A549 (cell line): Measurements from ENCODE around the gene HOXA5. TPM values are rescaled to one million over a fixed set of nuclear protein-coding genes. Genes with fewer than 3 reads are reported as not detected.

ENCODE experiments used
- ATAC-seq, 2 experiments: fragments of 200-7000 bp in 1 of 2; fragments of >200 bp in 1 of 2; cut with Nextera tagmentation in 1 of 2; cut with Tn5 transposase in 1 of 2; 3 replicates each; pipeline versions ENCODE4 v1.8.0 to v1.9.1; 2018 to 2020; ENCODE audit warnings: mild to moderate bottlenecking in 1 of 2, moderate library complexity in 1 of 2
- CTCF ChIA-PET: fragments of 300-600 bp; sonication (Branson Sonifier 250); formaldehyde crosslinking; extraction: SDS; loops from one replicate; lab custom pipeline; 2021; ENCODE audit warnings: antibody characterized with exemption, inconsistent platforms; lab: Yijun Ruan, JAX
- POLR2A ChIA-PET: fragments of 350-600 bp; formaldehyde crosslinking; extraction: SDS; loops from one replicate; lab custom pipeline; 2021; ENCODE audit warnings: antibody characterized with exemption, inconsistent platforms; lab: Yijun Ruan, JAX
- DNase-seq, 2 experiments: peaks; one replicate each; pipeline versions ENCODE4 v3.0.0 to v3.0.0-alpha.2; 2011 to 2016; ENCODE audit warnings: low read depth in 1 of 2, low spot score in 1 of 2
- FAIRE-seq: peaks from 2 replicates; lab custom pipeline; 2011; peaks lifted over from hg19 to GRCh38; lab: Jason Lieb, UNC
- H3K27ac ChIP-seq, 2 experiments: fragments of >200 bp; sonication (Bioruptor Twin); formaldehyde crosslinking; 3 replicates each; pipeline ENCODE4 v1.5.1; 2016 to 2017
- H3K4me1 ChIP-seq: fragments of >200 bp; sonication (Bioruptor Twin); formaldehyde crosslinking; 3 replicates; pipeline ENCODE4 v1.6.1; 2016
- H3K4me2 ChIP-seq: fragments of >200 bp; sonication (Bioruptor Twin); formaldehyde crosslinking; 3 replicates; pipeline ENCODE4 v1.6.1; 2016
- H3K4me3 ChIP-seq: fragments of >200 bp; sonication (Bioruptor Twin); formaldehyde crosslinking; 3 replicates; pipeline ENCODE4 v1.5.1; 2016
- H3K9me3 ChIP-seq: fragments of >200 bp; sonication (Bioruptor Twin); formaldehyde crosslinking; 3 replicates; pipeline ENCODE4 v1.6.1; 2016
- ATOH8 ChIP-seq: fragments of 250-450 bp; sonication (Bioruptor Pico); IDR thresholded peaks from 2 replicates; pipeline ENCODE4 v1.5.0; 2020; ENCODE audit warnings: low read depth, mild to moderate bottlenecking, moderate library complexity
- BCL3 ChIP-seq: fragments of >200 bp; sonication (Bioruptor Twin); formaldehyde crosslinking; IDR thresholded peaks from 3 replicates; pipeline ENCODE4 v1.6.1; 2016
- CBX2 ChIP-seq: fragments of 200-600 bp; sonication (generic); IDR thresholded peaks from 2 replicates; pipeline ENCODE4 v1.6.1; 2016; ENCODE audit warnings: low read depth, mild to moderate bottlenecking, borderline replicate concordance
- CBX8 ChIP-seq: fragments of 200-600 bp; sonication (generic); IDR thresholded peaks from 2 replicates; pipeline ENCODE4 v1.6.1; 2016
- CTCF ChIP-seq: fragments of >200 bp; sonication (Bioruptor Twin); formaldehyde crosslinking; IDR thresholded peaks from 3 replicates; pipeline ENCODE4 v1.5.1; 2016
- E2F6 ChIP-seq: IDR thresholded peaks from 2 replicates; pipeline ENCODE4 v1.6.1; 2012; ENCODE audit warnings: low read depth, borderline replicate concordance
- EHF ChIP-seq: fragments of 250-450 bp; sonication (Bioruptor Pico); IDR thresholded peaks from 2 replicates; pipeline ENCODE4 v1.5.0; 2020; ENCODE audit warnings: mild to moderate bottlenecking
- EHMT2 ChIP-seq: fragments of 200-600 bp; sonication (generic); IDR thresholded peaks from 2 replicates; pipeline ENCODE4 v1.6.1; 2016; ENCODE audit warnings: antibody characterized with exemption, low read depth, mild to moderate bottlenecking, moderate library complexity
- ELK1 ChIP-seq: fragments of 150-350 bp; IDR thresholded peaks from 2 replicates; pipeline ENCODE4 v1.6.1; 2014; ENCODE audit warnings: low read depth, mild to moderate bottlenecking, low read length
- ESRRA ChIP-seq: fragments of 150-350 bp; IDR thresholded peaks from 2 replicates; pipeline ENCODE4 v1.6.1; 2014; ENCODE audit warnings: mild to moderate bottlenecking, low read length, borderline replicate concordance
- FOSL2 ChIP-seq, 2 experiments: fragments of 450-650 bp in 1 of 2; fragments of >200 bp in 1 of 2; sonication (Bioruptor Twin) in 1 of 2; formaldehyde crosslinking; IDR thresholded peaks; 2 replicates each; pipeline versions ENCODE4 v1.5.0 to v1.6.1; 2016 to 2020; ENCODE audit warnings: mild to moderate bottlenecking in 1 of 2, moderate library complexity in 1 of 2
- HEYL ChIP-seq: fragments of 250-450 bp; sonication (Bioruptor Pico); IDR thresholded peaks from 2 replicates; pipeline ENCODE4 v1.8.0; 2021; ENCODE audit warnings: mild to moderate bottlenecking, moderate library complexity
- HOXB5 ChIP-seq: fragments of 250-450 bp; sonication (Bioruptor Pico); IDR thresholded peaks from 2 replicates; pipeline ENCODE4 v1.5.0; 2020; ENCODE audit warnings: mild to moderate bottlenecking, moderate library complexity
- JUN ChIP-seq, 2 experiments: fragments of >200 bp; sonication (Bioruptor Twin); formaldehyde crosslinking; IDR thresholded peaks; 2 replicates in 1 of 2; 3 replicates in 1 of 2; pipeline ENCODE4 v1.6.1; 2016 to 2017
- KDM1A ChIP-seq: fragments of 200-600 bp; sonication (generic); IDR thresholded peaks from 2 replicates; pipeline ENCODE4 v1.6.1; 2016; ENCODE audit warnings: low read depth, mild to moderate bottlenecking
- KDM5A ChIP-seq: fragments of 200-600 bp; sonication (generic); IDR thresholded peaks from 2 replicates; pipeline ENCODE4 v1.6.1; 2016; ENCODE audit warnings: antibody characterized with exemption, mild to moderate bottlenecking
- NFE2L2 ChIP-seq: fragments of 150-350 bp; conservative IDR thresholded peaks from 2 replicates; pipeline ENCODE4 v1.6.1; 2014; ENCODE audit warnings: low read length
- RCOR1 ChIP-seq: fragments of 150-350 bp; IDR thresholded peaks from 2 replicates; pipeline ENCODE4 v1.6.1; 2014; ENCODE audit warnings: antibody characterized with exemption, low read length, low read depth
- RNF2 ChIP-seq: fragments of 200-600 bp; sonication (generic); IDR thresholded peaks from 2 replicates; pipeline ENCODE4 v1.6.1; 2016; ENCODE audit warnings: low read depth, mild to moderate bottlenecking, antibody characterized with exemption, moderate library complexity, borderline replicate concordance
- TFCP2L1 ChIP-seq: fragments of 250-450 bp; sonication (Bioruptor Pico); IDR thresholded peaks from 2 replicates; pipeline ENCODE4 v1.5.0; 2021; ENCODE audit warnings: mild to moderate bottlenecking
- USF2 ChIP-seq: fragments of 450-650 bp; IDR thresholded peaks from 2 replicates; pipeline ENCODE4 v1.6.1; 2014; ENCODE audit warnings: antibody characterized with exemption
- ZC3H11A ChIP-seq: fragments of 450-650 bp; IDR thresholded peaks from 2 replicates; pipeline ENCODE4 v1.6.1; 2014; ENCODE audit warnings: antibody characterized with exemption, mild to moderate bottlenecking
- WGBS: methylation state at CpG from one replicate; pipeline ENCODE4 v1.1.6; 2017; ENCODE audit errors: missing lambda C conversion rate; 5-methylcytosine and 5-hydroxymethylcytosine counted together
- polyA plus RNA-seq, 4 experiments: library from polyadenylated mRNA; depleted of rRNA in 3 of 4; stranded (reverse); fragments of >200 nt; fragmentation: RNase III in 1 of 4; extraction: RNeasy Plus Mini Kit Qiagen cat#74134 plus additional on column Dnase treatment in 1 of 4; gene quantifications; 2 replicates in 3 of 4; 3 replicates in 1 of 4; pipeline ENCODE4 v1.2.3, GENCODE V29; 2011 to 2017

HOXA5 gene
- polyA plus RNA-seq, 2 of the 4 experiments (the other 2 are of a cell fraction), result 4.0 to 6.5 TPM

GRCh38 chr7:27151341-27151930, 8.0 kb upstream of the HOXA5 start:
- H3K4me2 ChIP-seq, result peak overlapping the region; percentile 90
- H3K9me3 ChIP-seq, result no peaks in the 10 kb centered on the region
- H3K4me1 ChIP-seq, result peaks cover 16% of the 10 kb centered on the region
- peak overlapping the region; percentile 88 to 90 for H3K27ac ChIP-seq
- FAIRE-seq (no peak), ATAC-seq (no peak)
- POLR2A ChIA-PET, result interaction anchor here (0.9 to 2.1 kb wide), 5 partner anchors 9 to 951 kb away, joined by 3 to 14 read pairs (median 4); partner anchors contain the start of gene HNRNPA2B1
- H3K4me3 ChIP-seq, result peak overlapping the region; percentile 49
- 75% methylated on average over 27 of the region's 27 CpGs for WGBS
- TF ChIP-seq TFCP2L1 (CRISPR knock-in tag) (no peak), RCOR1 (no peak), BCL3 (no peak), CBX8 (no peak), JUN (IDR thresholded peaks at IDR 0.05) (no peak), ATOH8 (CRISPR knock-in tag) (no peak), USF2 (no peak)
- TF ChIP-seq, all 56 proteins: peak for 0
- DNase-seq, result no peak
- CTCF ChIA-PET, result interaction anchor here (0.6 to 11.1 kb wide), 24 partner anchors 7 to 1060 kb away, joined by 3 to 160 read pairs (median 6); partner anchors contain the start of genes HIBADH, HOXA5 and HOXA9

- no peak for FAIRE-seq
- Histone ChIP-seq H3K4me2 (peak overlapping the region; percentile 90), H3K4me1 (peaks cover 16% of the 10 kb centered on the region), H3K27ac (peak overlapping the region; percentile 88 to 90), H3K4me3 (peak overlapping the region; percentile 49), H3K9me3 (no peaks in the 10 kb centered on the region)
- CTCF ChIA-PET, result interaction anchor here (0.5 to 11.1 kb wide), 36 partner anchors 8 to 1258 kb away, joined by 3 to 160 read pairs (median 5); partner anchors contain the start of genes HIBADH, HOXA5 and HOXA9
- POLR2A ChIA-PET, result interaction anchor here (0.5 to 2.1 kb wide), 9 partner anchors 10 to 950 kb away, joined by 3 to 14 read pairs (median 4); partner anchors contain the start of gene HNRNPA2B1
- 20% methylated on average over 21 of the region's 58 CpGs for WGBS
- peak; percentile 92 to 93 for ATAC-seq
- peak; percentile 81 to 91 for DNase-seq
- TF ChIP-seq HEYL (CRISPR knock-in tag) (no peak), NFE2L2 (no peak), ELK1 (no peak), KDM1A (no peak), ESRRA (no peak), HOXB5 (CRISPR knock-in tag) (peak; percentile 92), BCL3 (no peak), ZC3H11A (no peak), CBX2 (no peak), KDM5A (no peak), ATOH8 (CRISPR knock-in tag) (no peak), RNF2 (no peak), E2F6 (no peak), JUN (IDR thresholded peaks at IDR 0.05) (peak; percentile 18 to 63; a peak in 3 of 5 replicates), EHMT2 (no peak), EHF (no peak), CTCF (peak; percentile 78), FOSL2 (IDR thresholded peaks at IDR 0.05) (no peak), FOSL2 (CRISPR knock-in tag; IDR thresholded peaks at IDR 0.05) (no peak)
Observed at GRCh38 chr7:27150568-27151340, 7.3 kb upstream of the HOXA5 start.
